ENCODE results near the gene PKN3. TPM values are rescaled to one million over a fixed set of nuclear protein-coding genes. Genes with fewer than 3 reads are reported as not detected.
"Not testable (repeated sequence)": the region's sequence is repeated elsewhere in the genome, so short reads cannot be mapped to it uniquely, and the experiment has no call there.

PKN3 gene
- total RNA-seq (2.4 TPM), polyA plus RNA-seq (9.5 TPM)

GRCh38 chr9:128702445-128702948 lies at the start of gene PKN3:
TSS of gene PKN3 (plus strand) at chr9:128702503. CDS start at chr9:128702916, 413 bp downstream.
- H3K36me3 ChIP-seq (ENCODE audit: insufficient read depth): no peaks in the 10 kb centered on the region
- H3K27ac ChIP-seq (ENCODE audit: low read depth): peak within 1 kb of the TSS; percentile 64
- H3K4me1 ChIP-seq (ENCODE audit: insufficient read depth): no peaks in the 10 kb centered on the region
- DNase-seq (ENCODE audit: extremely low spot score): peak; percentile 42
- H3K4me3 ChIP-seq (ENCODE audit: low read depth, low read length): peak within 1 kb of the TSS; percentile 58
- WGBS: under 1% methylated on average over 65 of the region's 65 CpGs

GRCh38 chr9:128653908-128654307 lies 48.4 kb upstream of the PKN3 start:
- WGBS: 96% methylated on average over 8 of the region's 8 CpGs
- no peaks in the 10 kb centered on the region for H3K36me3 ChIP-seq (ENCODE audit: insufficient read depth)
- no peak overlapping the region for H3K4me3 ChIP-seq (ENCODE audit: low read depth, low read length)
- no peak overlapping the region for H3K27ac ChIP-seq (ENCODE audit: low read depth)
- no peaks in the 10 kb centered on the region for H3K4me1 ChIP-seq (ENCODE audit: insufficient read depth)
- DNase-seq (ENCODE audit: extremely low spot score): no peak

DNA sequence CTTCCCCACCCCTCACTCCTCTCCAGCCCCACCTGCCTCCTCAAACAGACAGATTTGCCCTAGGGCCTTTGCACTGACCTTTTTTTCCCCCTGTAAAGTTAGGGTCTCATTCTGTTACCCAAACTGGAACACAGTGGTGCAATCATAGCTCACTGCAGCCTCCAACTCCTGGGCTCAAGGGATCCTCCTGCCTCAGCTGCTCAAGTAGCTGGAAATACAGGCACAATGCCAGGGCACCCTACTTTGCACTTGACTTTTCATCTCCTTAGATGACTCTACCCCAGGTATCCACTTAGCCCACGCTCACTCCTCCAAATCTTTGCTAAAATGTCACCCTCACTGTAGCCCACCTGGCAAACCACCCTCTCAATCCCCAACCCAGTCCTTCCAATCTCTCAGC lies 47.8 kb upstream of the PKN3 start:
- Histone ChIP-seq H3K27ac (ENCODE audit: low read depth) (no peak overlapping the region), H3K36me3 (ENCODE audit: insufficient read depth) (no peaks in the 10 kb centered on the region), H3K4me3 (ENCODE audit: low read depth, low read length) (no peak overlapping the region), H3K4me1 (ENCODE audit: insufficient read depth) (no peaks in the 10 kb centered on the region)
- WGBS: 100% methylated on average over 1 of the region's 1 CpG
- no peak for DNase-seq (ENCODE audit: extremely low spot score)

GRCh38 chr9:128656416-128657343 lies 45.6 kb upstream of the PKN3 start, which contains the start of gene DYNC2I2:
TSS of gene DYNC2I2 (minus strand) at chr9:128656847. CDS start at chr9:128656726, 121 bp downstream.
- WGBS: under 1% methylated on average over 86 of the region's 86 CpGs
- Histone ChIP-seq H3K4me1 (ENCODE audit: insufficient read depth) (no peaks in the 10 kb centered on the region), H3K27ac (ENCODE audit: low read depth) (peak within 1 kb of the TSS; percentile 99), H3K4me3 (ENCODE audit: low read depth, low read length) (peak within 1 kb of the TSS; percentile 80), H3K36me3 (ENCODE audit: insufficient read depth) (no peaks in the 10 kb centered on the region)
- DNase-seq (ENCODE audit: extremely low spot score): peak; percentile 87

DNA sequence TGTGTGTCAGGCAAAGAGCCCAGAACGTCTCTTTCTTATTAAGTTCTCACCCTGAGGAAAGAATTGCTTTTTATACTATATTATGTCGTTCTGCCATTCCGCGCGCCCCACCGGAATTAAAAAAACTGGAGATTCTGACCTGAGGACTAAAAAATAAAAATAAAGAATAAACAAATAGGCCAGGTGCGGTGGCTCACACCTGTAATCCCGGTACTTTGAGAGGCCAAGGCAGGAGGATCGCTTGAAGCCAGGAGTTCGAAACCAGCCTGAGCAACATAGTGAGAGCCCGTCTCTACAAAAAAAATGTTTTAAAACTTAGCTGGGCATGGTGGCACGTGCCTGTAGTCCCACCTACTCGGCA lies 45.0 kb upstream of the PKN3 start:
- Histone ChIP-seq H3K4me1 (ENCODE audit: insufficient read depth) (no peaks in the 10 kb centered on the region), H3K36me3 (ENCODE audit: insufficient read depth) (no peaks in the 10 kb centered on the region), H3K4me3 (ENCODE audit: low read depth, low read length) (no peak overlapping the region), H3K27ac (ENCODE audit: low read depth) (peak overlapping the region; percentile 99)
- 98% methylated on average over 13 of the region's 13 CpGs for WGBS
- no peak for DNase-seq (ENCODE audit: extremely low spot score)

- Histone ChIP-seq H3K36me3 (ENCODE audit: insufficient read depth) (no peaks in the 10 kb centered on the region), H3K27ac (ENCODE audit: low read depth) (no peak overlapping the region), H3K4me3 (ENCODE audit: low read depth, low read length) (no peak overlapping the region), H3K4me1 (ENCODE audit: insufficient read depth) (no peaks in the 10 kb centered on the region)
- 93% methylated on average over 3 of the region's 3 CpGs for WGBS
- DNase-seq (ENCODE audit: extremely low spot score): no peak
Observed at GRCh38 chr9:128657796-128658195, 44.5 kb upstream of the PKN3 start.

DNA sequence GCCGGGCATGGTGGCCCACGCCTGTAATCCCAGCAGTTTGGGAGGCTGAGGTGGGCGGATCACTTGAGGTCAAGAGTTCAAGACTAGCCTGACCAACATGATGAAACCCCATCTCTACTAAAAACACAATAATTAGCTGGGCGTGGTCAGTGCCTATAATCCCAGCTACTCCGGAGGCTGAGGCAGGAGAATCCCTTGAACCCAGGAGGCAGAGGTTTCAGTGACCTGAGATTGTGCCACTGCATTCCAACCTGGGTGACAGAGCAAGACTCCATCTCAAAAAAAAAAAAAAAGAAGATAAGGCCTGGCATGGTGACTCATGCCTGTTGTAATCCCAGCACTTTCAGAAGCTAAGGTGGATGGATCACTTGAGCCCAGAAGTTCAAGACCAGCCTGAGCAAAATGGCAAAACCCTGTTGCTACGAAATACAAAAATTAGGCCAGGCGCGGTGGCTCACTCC lies 35.8 kb upstream of the PKN3 start:
- H3K36me3 ChIP-seq (ENCODE audit: insufficient read depth); H3K4me1 ChIP-seq (ENCODE audit: insufficient read depth); H3K4me3 ChIP-seq (ENCODE audit: low read depth, low read length); H3K27ac ChIP-seq (ENCODE audit: low read depth); DNase-seq (ENCODE audit: extremely low spot score): not testable (repeated sequence)
- 89% methylated on average over 8 of the region's 8 CpGs for WGBS

DNA sequence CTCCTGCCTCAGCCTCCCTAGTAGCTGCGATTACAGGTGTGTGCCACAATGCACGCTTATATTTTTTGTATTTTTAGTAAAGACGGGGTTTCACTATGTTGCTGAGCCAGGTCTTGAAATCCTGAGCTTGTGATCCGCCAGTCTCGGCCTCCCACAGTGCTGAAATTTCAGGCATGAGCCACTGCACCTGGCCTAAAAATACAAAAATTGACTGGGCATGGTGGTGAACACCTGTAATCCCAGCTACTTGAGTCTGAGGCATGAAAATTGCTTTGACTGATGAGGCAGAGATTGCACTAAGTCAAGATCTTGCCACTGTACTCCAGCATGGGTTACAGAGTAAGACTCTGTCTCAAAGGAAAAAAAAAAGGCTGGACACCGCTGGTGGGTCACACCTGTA lies 32.5 kb upstream of the PKN3 start:
- H3K4me3 ChIP-seq (ENCODE audit: low read depth, low read length): no peak overlapping the region
- H3K36me3 ChIP-seq (ENCODE audit: insufficient read depth): no peaks in the 10 kb centered on the region
- whole genome bisulfite sequencing: 94% methylated on average over 6 of the region's 6 CpGs
- no peak overlapping the region for H3K27ac ChIP-seq (ENCODE audit: low read depth)
- DNase-seq (ENCODE audit: extremely low spot score): no peak
- H3K4me1 ChIP-seq (ENCODE audit: insufficient read depth): no peaks in the 10 kb centered on the region

DNA sequence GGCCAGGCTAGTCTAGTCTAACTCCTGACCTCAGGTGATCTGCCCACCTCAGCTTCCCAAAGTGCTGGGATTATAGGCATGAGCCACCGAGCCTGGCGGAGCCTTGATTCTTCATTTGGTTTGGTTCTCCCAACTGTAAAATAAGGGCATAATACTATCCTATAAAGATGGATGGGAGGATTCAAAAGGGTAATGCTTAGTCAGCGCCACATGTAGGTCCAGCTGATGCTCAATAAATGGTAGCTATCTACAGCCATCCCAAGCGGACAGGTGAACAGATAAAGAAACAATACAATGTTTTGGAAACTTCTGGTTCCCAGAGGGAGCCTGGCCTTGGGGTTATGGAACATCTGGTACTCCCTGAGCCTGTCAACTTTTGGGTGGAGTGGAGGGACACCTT lies 26.9 kb upstream of the PKN3 start:
- no peaks in the 10 kb centered on the region for H3K36me3 ChIP-seq (ENCODE audit: insufficient read depth)
- 97% methylated on average over 4 of the region's 4 CpGs for WGBS
- DNase-seq (ENCODE audit: extremely low spot score): no peak
- H3K4me3 ChIP-seq (ENCODE audit: low read depth, low read length): no peak overlapping the region
- no peaks in the 10 kb centered on the region for H3K4me1 ChIP-seq (ENCODE audit: insufficient read depth)
- H3K27ac ChIP-seq (ENCODE audit: low read depth): no peak overlapping the region

GRCh38 chr9:128677794-128678193 lies 24.5 kb upstream of the PKN3 start:
- 86% methylated on average over 10 of the region's 10 CpGs for WGBS
- no peaks in the 10 kb centered on the region for H3K4me1 ChIP-seq (ENCODE audit: insufficient read depth)
- H3K27ac ChIP-seq (ENCODE audit: low read depth): no peak overlapping the region
- DNase-seq (ENCODE audit: extremely low spot score): no peak
- no peaks in the 10 kb centered on the region for H3K36me3 ChIP-seq (ENCODE audit: insufficient read depth)
- H3K4me3 ChIP-seq (ENCODE audit: low read depth, low read length): no peak overlapping the region

DNA sequence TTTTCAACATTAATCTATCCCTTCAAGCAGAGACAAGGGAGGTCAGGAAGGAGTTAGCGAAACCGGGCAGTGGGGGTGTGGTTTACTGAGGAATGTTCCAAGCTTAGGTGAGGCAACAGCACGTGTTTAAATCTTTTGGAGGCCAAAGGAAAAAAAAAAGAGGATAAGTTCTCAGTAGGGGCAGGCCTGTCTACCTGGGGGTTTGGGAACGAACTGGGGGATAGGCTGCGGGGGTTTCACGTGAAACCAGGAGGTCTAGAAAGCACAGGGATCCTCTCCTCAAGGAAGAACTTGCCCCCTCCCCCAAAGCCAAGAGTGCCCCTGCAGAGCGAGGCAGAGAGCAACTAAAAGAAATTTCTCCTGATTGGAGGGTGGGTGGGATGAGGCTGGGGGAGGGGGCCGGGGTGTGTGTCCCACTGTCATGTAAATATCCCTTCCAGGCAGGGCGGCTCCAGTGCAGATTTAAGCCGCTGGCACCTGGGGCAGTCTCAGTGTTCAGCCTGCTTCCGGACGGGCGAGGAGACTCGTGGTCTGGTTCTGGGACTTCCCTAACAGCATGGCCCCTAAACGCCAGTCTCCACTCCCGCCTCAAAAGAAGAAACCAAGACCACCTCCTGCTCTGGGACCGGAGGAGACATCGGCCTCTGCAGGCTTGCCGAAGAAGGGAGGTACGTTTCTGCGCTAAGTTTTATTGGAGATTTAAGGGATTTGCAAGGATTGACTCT lies 18.8 kb upstream of the PKN3 start:
- peak; percentile 37 for DNase-seq (ENCODE audit: extremely low spot score)

DNA sequence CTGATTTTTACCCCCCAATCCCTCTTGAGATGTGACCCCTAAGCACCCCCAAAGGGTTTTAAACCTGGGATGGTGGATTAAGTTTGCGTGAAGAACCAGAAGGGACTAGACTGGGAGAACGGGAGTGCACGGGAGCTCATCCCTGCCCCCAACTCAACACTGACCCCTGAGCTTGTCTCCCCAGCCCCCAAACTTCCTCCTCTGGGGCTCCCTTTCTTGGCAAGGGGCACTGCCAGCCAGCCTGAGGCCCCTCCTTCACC lies 18.3 kb upstream of the PKN3 start:
- WGBS: under 1% methylated on average over 3 of the region's 3 CpGs
- Histone ChIP-seq H3K36me3 (ENCODE audit: insufficient read depth) (no peaks in the 10 kb centered on the region), H3K27ac (ENCODE audit: low read depth) (peak overlapping the region; percentile 84), H3K4me3 (ENCODE audit: low read depth, low read length) (peak overlapping the region; percentile 58), H3K4me1 (ENCODE audit: insufficient read depth) (no peaks in the 10 kb centered on the region)
- no peak for DNase-seq (ENCODE audit: extremely low spot score)

More for the DNA sequence above, 18.8 kb upstream of the PKN3 start:
- H3K27ac ChIP-seq (ENCODE audit: low read depth): peak overlapping the region; percentile 58
- no peaks in the 10 kb centered on the region for H3K36me3 ChIP-seq (ENCODE audit: insufficient read depth)
- H3K4me1 ChIP-seq (ENCODE audit: insufficient read depth): no peaks in the 10 kb centered on the region
- peak overlapping the region; percentile 58 for H3K4me3 ChIP-seq (ENCODE audit: low read depth, low read length)
- WGBS: 10% methylated on average over 21 of the region's 21 CpGs

- 13% methylated on average over 15 of the region's 15 CpGs for WGBS
- peak; percentile 72 for DNase-seq (ENCODE audit: extremely low spot score)
- H3K27ac ChIP-seq (ENCODE audit: low read depth): peak overlapping the region; percentile 84
Observed at GRCh38 chr9:128684325-128685199, 17.7 kb upstream of the PKN3 start.

More at GRCh38 chr9:128684325-128685199, 17.7 kb upstream of the PKN3 start:
- Histone ChIP-seq H3K4me1 (ENCODE audit: insufficient read depth) (no peaks in the 10 kb centered on the region), H3K36me3 (ENCODE audit: insufficient read depth) (no peaks in the 10 kb centered on the region), H3K4me3 (ENCODE audit: low read depth, low read length) (peak overlapping the region; percentile 58)

All from urinary bladder (tissue), 4 donors.